ENCODE measurements around the gene TMEM182. TPM values are rescaled to one million over a fixed set of nuclear protein-coding genes. Genes with fewer than 3 reads are reported as not detected.

Gene TMEM182
- total RNA-seq, 4 donors from 2014 or later = under 0.01 to 3.5 (median 0.86) TPM

- no peak overlapping the region for H3K27ac ChIP-seq
- H3K27me3 ChIP-seq = no peaks in the 10 kb centered on the region
- no peaks in the 10 kb centered on the region for H3K4me1 ChIP-seq
- H3K9me3 ChIP-seq = no peaks in the 10 kb centered on the region
- no peaks in the 10 kb centered on the region for H3K36me3 ChIP-seq
- intact Hi-C loops (cut with DNase I; ENCODE audit: low total_unique reads) = no loop called here
- no peak for TF ChIP-seq CTCF (IDR thresholded peaks at IDR 0.05)
- DNase-seq = no peak
- H3K4me3 ChIP-seq = no peak overlapping the region
Measured at GRCh38 chr2:102754456-102755145, 7.2 kb upstream of the TMEM182 start.

- DNase-seq = no peak
- H3K27me3 ChIP-seq = no peaks in the 10 kb centered on the region
- TF ChIP-seq POLR2A (IDR thresholded peaks at IDR 0.05) (no peak), CTCF (IDR thresholded peaks at IDR 0.05) (no peak)
- no peaks in the 10 kb centered on the region for H3K4me1 ChIP-seq
- intact Hi-C loops (cut with DNase I; ENCODE audit: low total_unique reads) = no loop called here
- H3K36me3 ChIP-seq = no peaks in the 10 kb centered on the region
- no peak overlapping the region for H3K27ac ChIP-seq
- H3K4me3 ChIP-seq = no peak overlapping the region
- no peaks in the 10 kb centered on the region for H3K9me3 ChIP-seq
Measured at GRCh38 chr2:102755284-102755683, 6.5 kb upstream of the TMEM182 start.

GRCh38 chr2:102758439-102758838 is 3.4 kb upstream of the TMEM182 start:
- no peak for DNase-seq
- intact Hi-C loops (cut with DNase I; ENCODE audit: low total_unique reads) = no loop called here
- Histone ChIP-seq H3K9me3 (no peaks in the 10 kb centered on the region), H3K27me3 (no peaks in the 10 kb centered on the region), H3K4me1 (no peaks in the 10 kb centered on the region), H3K27ac (no peak overlapping the region), H3K4me3 (no peak overlapping the region), H3K36me3 (no peaks in the 10 kb centered on the region)
- TF ChIP-seq POLR2A (IDR thresholded peaks at IDR 0.05) (no peak), CTCF (IDR thresholded peaks at IDR 0.05) (no peak)

GRCh38 chr2:102764083-102764482 is 2.3 kb downstream of the TMEM182 start:
- Histone ChIP-seq H3K36me3 (no peaks in the 10 kb centered on the region), H3K27ac (no peak overlapping the region), H3K27me3 (no peaks in the 10 kb centered on the region), H3K9me3 (no peaks in the 10 kb centered on the region), H3K4me1 (no peaks in the 10 kb centered on the region), H3K4me3 (no peak overlapping the region)
- intact Hi-C loops (cut with DNase I; ENCODE audit: low total_unique reads) = no loop called here
- no peak for DNase-seq
- TF ChIP-seq POLR2A (IDR thresholded peaks at IDR 0.05) = no peak
- no peak for TF ChIP-seq CTCF (IDR thresholded peaks at IDR 0.05)

GRCh38 chr2:102765061-102765460 is 3.2 kb downstream of the TMEM182 start:
- DNase-seq = no peak
- Histone ChIP-seq H3K4me1 (no peaks in the 10 kb centered on the region), H3K4me3 (no peak overlapping the region), H3K36me3 (no peaks in the 10 kb centered on the region), H3K9me3 (no peaks in the 10 kb centered on the region), H3K27ac (no peak overlapping the region), H3K27me3 (no peaks in the 10 kb centered on the region)
- intact Hi-C loops (cut with DNase I; ENCODE audit: low total_unique reads) = no loop called here
- TF ChIP-seq POLR2A (IDR thresholded peaks at IDR 0.05) (no peak), CTCF (IDR thresholded peaks at IDR 0.05) (no peak)

Data from uterus (tissue), 4 donors.